Gastrocnemius medialis (tissue), 4 donors: ENCODE measurements around the gene RPS8.
"Not testable (repeated sequence)": the region's sequence is repeated elsewhere in the genome, so short reads cannot be mapped to it uniquely, and the experiment has no call there.

Experiments used
- POLR2A ChIP-seq, 2 donors: fragments of 450-650 bp; IDR thresholded peaks; one replicate each; pipeline ENCODE4 v1.6.1; 2017; ENCODE audit warnings: antibody characterized with exemption in 2 of 2, mild to moderate bottlenecking in 2 of 2, moderate library complexity in 2 of 2
- TF ChIP-seq, protein P1 (sequence below), 5 experiments: fragments of 450-650 bp in 3 of 5; fragments of 200-600 bp in 2 of 5; sonication (generic) in 2 of 5; IDR thresholded peaks in 4 of 5; conservative IDR thresholded peaks in 1 of 5; 1 replicate in 4 of 5; 2 replicates in 1 of 5; pipeline ENCODE4 v1.5.1; 2016 to 2019; ENCODE audit warnings: antibody characterized with exemption in 5 of 5, mild to moderate bottlenecking in 3 of 5, moderate library complexity in 3 of 5

DNA sequence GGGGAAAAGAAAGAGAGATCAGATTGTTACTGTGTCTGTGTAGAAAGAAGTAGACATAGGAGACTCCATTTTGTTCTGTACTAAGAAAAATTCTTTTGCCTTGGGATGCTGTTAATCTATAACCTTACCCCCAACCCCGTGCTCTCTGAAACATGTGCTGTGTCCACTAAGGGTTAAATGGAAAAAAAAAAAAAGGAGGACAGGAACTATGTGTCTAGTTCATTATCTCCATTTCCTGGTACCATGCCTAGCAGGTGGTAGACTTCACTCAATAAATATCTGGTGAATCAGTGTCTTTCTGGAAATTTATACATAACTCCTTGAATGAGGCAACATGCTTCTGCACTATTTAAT, 36.4 kb upstream of the RPS8 start:
- TF ChIP-seq, protein P1, sequence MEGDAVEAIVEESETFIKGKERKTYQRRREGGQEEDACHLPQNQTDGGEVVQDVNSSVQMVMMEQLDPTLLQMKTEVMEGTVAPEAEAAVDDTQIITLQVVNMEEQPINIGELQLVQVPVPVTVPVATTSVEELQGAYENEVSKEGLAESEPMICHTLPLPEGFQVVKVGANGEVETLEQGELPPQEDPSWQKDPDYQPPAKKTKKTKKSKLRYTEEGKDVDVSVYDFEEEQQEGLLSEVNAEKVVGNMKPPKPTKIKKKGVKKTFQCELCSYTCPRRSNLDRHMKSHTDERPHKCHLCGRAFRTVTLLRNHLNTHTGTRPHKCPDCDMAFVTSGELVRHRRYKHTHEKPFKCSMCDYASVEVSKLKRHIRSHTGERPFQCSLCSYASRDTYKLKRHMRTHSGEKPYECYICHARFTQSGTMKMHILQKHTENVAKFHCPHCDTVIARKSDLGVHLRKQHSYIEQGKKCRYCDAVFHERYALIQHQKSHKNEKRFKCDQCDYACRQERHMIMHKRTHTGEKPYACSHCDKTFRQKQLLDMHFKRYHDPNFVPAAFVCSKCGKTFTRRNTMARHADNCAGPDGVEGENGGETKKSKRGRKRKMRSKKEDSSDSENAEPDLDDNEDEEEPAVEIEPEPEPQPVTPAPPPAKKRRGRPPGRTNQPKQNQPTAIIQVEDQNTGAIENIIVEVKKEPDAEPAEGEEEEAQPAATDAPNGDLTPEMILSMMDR (IDR thresholded peaks at IDR 0.05 in 4 of 5, conservative IDR thresholded peaks at IDR 0.05 in 1 of 5), result not testable (repeated sequence)
- TF ChIP-seq POLR2A (IDR thresholded peaks at IDR 0.05), result not testable (repeated sequence)
